ENCODE measurements around the gene STPG4. TPM values are rescaled to one million over a fixed set of nuclear protein-coding genes. Genes with fewer than 3 reads are reported as not detected.

STPG4 gene
- polyA plus RNA-seq, 3 donors, result 0.20 to 0.24 TPM; not detected in 1

GRCh38 chr2:47198985-47199451, 43.9 kb upstream of the STPG4 start:
- no peak for TF ChIP-seq CTCF (IDR thresholded peaks at IDR 0.05)
- intact Hi-C loops (cut with micrococcal nuclease), result no loop called here
- no peak for DNase-seq
- no peak overlapping the region for H3K9ac ChIP-seq (ENCODE audit: insufficient read depth, low read length, poor library complexity, severe bottlenecking)
- H3K27me3 ChIP-seq (ENCODE audit: control insufficient read depth in 2 of 2, insufficient read depth in 2 of 2, low read length in 2 of 2), result no peaks in the 10 kb centered on the region
- no peak overlapping the region for H3K4me3 ChIP-seq (replicated peaks in 1 of 3; ENCODE audit: low read depth in 2 of 3, low read length in 3 of 3)
- no peak overlapping the region for H3K27ac ChIP-seq (ENCODE audit: low read depth in 1 of 2, low read length in 2 of 2)
- Mint-ChIP-seq H3K9me3 (peaks cover 0 to 5% (median 2%) of the 10 kb centered on the region in 7 donors), H3K4me3 (no peak overlapping the region), H3K27ac (peak overlapping the region in 1 of 7 donors; percentile 31), H3K36me3 (no peaks in the 10 kb centered on the region), H3K4me1 (peaks cover 3% of the 10 kb centered on the region), H3K27me3 (ENCODE audit: low read depth in 3 of 3) (peaks cover 0 to 4% (median 2%) of the 10 kb centered on the region in 3 donors)
- no peak overlapping the region for H3K4me2 ChIP-seq (replicated peaks; ENCODE audit: extremely low read depth, low read length, poor library complexity, severe bottlenecking)
- no peaks in the 10 kb centered on the region for H3K9me3 ChIP-seq (replicated peaks in 1 of 2; ENCODE audit: control insufficient read depth in 1 of 2, insufficient read depth in 1 of 2, low read length in 2 of 2)
- 75% methylated on average over 2 of the region's 3 CpGs for WGBS (ENCODE audit: insufficient coverage)
- H4K20me1 ChIP-seq (ENCODE audit: insufficient read depth, low read length), result no peaks in the 10 kb centered on the region
- peaks cover 0 to 3% of the 10 kb centered on the region in 2 donors for H3K4me1 ChIP-seq (ENCODE audit: control insufficient read depth in 1 of 2, insufficient read depth in 2 of 2, low read length in 2 of 2)
- H3K79me2 ChIP-seq (ENCODE audit: insufficient read depth, low read length), result no peaks in the 10 kb centered on the region
- H3K36me3 ChIP-seq (replicated peaks in 1 of 2; ENCODE audit: control insufficient read depth in 1 of 2, insufficient read depth in 2 of 2, low read length in 2 of 2), result no peaks in the 10 kb centered on the region
- H2AFZ ChIP-seq (ENCODE audit: insufficient read depth, low read depth, low read length, poor library complexity, severe bottlenecking), result no peak overlapping the region

- WGBS (ENCODE audit: insufficient coverage), result no CpG with 5 or more reads among the region's 1 CpG
- H3K27ac ChIP-seq (ENCODE audit: low read depth in 1 of 2, low read length in 2 of 2), result no peak overlapping the region
- peaks cover 17% of the 10 kb centered on the region in 2 donors for H3K4me1 ChIP-seq (ENCODE audit: control insufficient read depth in 1 of 2, insufficient read depth in 2 of 2, low read length in 2 of 2)
- no peaks in the 10 kb centered on the region for H3K36me3 Mint-ChIP-seq
- H3K4me1 Mint-ChIP-seq, result peaks cover 21% of the 10 kb centered on the region
- no peak overlapping the region for H3K4me2 ChIP-seq (replicated peaks; ENCODE audit: extremely low read depth, low read length, poor library complexity, severe bottlenecking)
- no peak overlapping the region for H3K4me3 ChIP-seq (replicated peaks in 1 of 3; ENCODE audit: low read depth in 2 of 3, low read length in 3 of 3)
- no peaks in the 10 kb centered on the region for H4K20me1 ChIP-seq (ENCODE audit: insufficient read depth, low read length)
- no peaks in the 10 kb centered on the region for H3K27me3 ChIP-seq (ENCODE audit: control insufficient read depth in 2 of 2, insufficient read depth in 2 of 2, low read length in 2 of 2)
- H3K27me3 Mint-ChIP-seq (ENCODE audit: low read depth in 3 of 3), result peaks cover 0 to 3% (median 2%) of the 10 kb centered on the region in 3 donors
- H3K9ac ChIP-seq (ENCODE audit: insufficient read depth, low read length, poor library complexity, severe bottlenecking), result no peak overlapping the region
- no peak overlapping the region for H2AFZ ChIP-seq (ENCODE audit: insufficient read depth, low read depth, low read length, poor library complexity, severe bottlenecking)
- TF ChIP-seq CTCF (IDR thresholded peaks at IDR 0.05), result no peak
- no peak overlapping the region for H3K4me3 Mint-ChIP-seq
- DNase-seq, result no peak
- intact Hi-C loops (cut with micrococcal nuclease), result no loop called here
- H3K27ac Mint-ChIP-seq, result no peak overlapping the region
- H3K36me3 ChIP-seq (replicated peaks in 1 of 2; ENCODE audit: control insufficient read depth in 1 of 2, insufficient read depth in 2 of 2, low read length in 2 of 2), result no peaks in the 10 kb centered on the region
- no peaks in the 10 kb centered on the region for H3K79me2 ChIP-seq (ENCODE audit: insufficient read depth, low read length)
- H3K9me3 ChIP-seq (replicated peaks in 1 of 2; ENCODE audit: control insufficient read depth in 1 of 2, insufficient read depth in 1 of 2, low read length in 2 of 2), result no peaks in the 10 kb centered on the region
- peaks cover 0 to 4% (median 0%) of the 10 kb centered on the region in 7 donors for H3K9me3 Mint-ChIP-seq
These were observed 41.4 kb upstream of the STPG4 start for GRCh38 chr2:47196499-47196898.

Data from CD14-positive monocyte (primary cell).